Astrocyte (in vitro differentiated cells and primary cell): ENCODE data around the gene RBM46. TPM values are rescaled to one million over a fixed set of nuclear protein-coding genes. Genes with fewer than 3 reads are reported as not detected.
A peak's percentile ranks its signal among the peaks of the same experiment; 100 is the strongest.

Experiments used
- DNase-seq: peaks from one replicate; pipeline ENCODE4 v3.0.0-alpha.2; 2010; ENCODE audit warnings: low read depth
- FAIRE-seq: peaks from 2 replicates; lab custom pipeline; 2011; peaks lifted over from hg19 to GRCh38; lab: Jason Lieb, UNC
- H2AFZ ChIP-seq: 2 replicates; pipeline ENCODE4 v1.6.0; 2012; ENCODE audit warnings: low read depth, low read length, inconsistent platforms
- H3K27ac ChIP-seq: 2 replicates; pipeline ENCODE4 v1.5.1; 2011; ENCODE audit warnings: low read depth, low read length, inconsistent platforms
- H3K27me3 ChIP-seq: 2 replicates; pipeline ENCODE4 v1.6.0; 2011; ENCODE audit warnings: low read length, inconsistent platforms; ENCODE audit not compliant: insufficient read depth
- H3K36me3 ChIP-seq: 2 replicates; pipeline ENCODE4 v1.5.1; 2011; ENCODE audit warnings: low read length, inconsistent platforms; ENCODE audit not compliant: insufficient read depth
- H3K4me1 ChIP-seq: 2 replicates; pipeline ENCODE4 v1.5.1; 2011; ENCODE audit warnings: low read length, inconsistent platforms; ENCODE audit not compliant: insufficient read depth
- H3K4me2 ChIP-seq: 2 replicates; pipeline ENCODE4 v1.6.0; 2012; ENCODE audit warnings: low read length, inconsistent platforms
- H3K4me3 ChIP-seq: 2 replicates; pipeline ENCODE4 v1.5.1; 2011; ENCODE audit warnings: low read depth, mild to moderate bottlenecking, low read length, inconsistent platforms; ENCODE audit not compliant: insufficient read depth
- H3K79me2 ChIP-seq: 2 replicates; pipeline ENCODE4 v1.6.0; 2012; ENCODE audit warnings: mild to moderate bottlenecking, low read length, inconsistent platforms; ENCODE audit not compliant: insufficient read depth
- H3K9ac ChIP-seq: 2 replicates; pipeline ENCODE4 v1.6.0; 2012; ENCODE audit warnings: mild to moderate bottlenecking, low read length, inconsistent platforms
- H3K9me3 ChIP-seq: 2 replicates; pipeline ENCODE4 v1.5.1; 2012; ENCODE audit warnings: low read depth, mild to moderate bottlenecking, low read length, inconsistent platforms; ENCODE audit not compliant: insufficient read depth
- H4K20me1 ChIP-seq: 2 replicates; pipeline ENCODE4 v1.6.0; 2012; ENCODE audit warnings: low read length, inconsistent platforms; ENCODE audit not compliant: insufficient read depth
- H3K27ac Mint-ChIP-seq: one replicate; pipeline ENCODE4 v1.8.0; 2021; ENCODE audit warnings: mild to moderate bottlenecking, mixed read lengths; ENCODE audit not compliant: unreplicated experiment
- H3K27me3 Mint-ChIP-seq: one replicate; pipeline ENCODE4 v1.8.0; 2021; ENCODE audit warnings: low read depth, mixed read lengths; ENCODE audit not compliant: unreplicated experiment
- H3K36me3 Mint-ChIP-seq: one replicate; pipeline ENCODE4 v1.8.0; 2021; ENCODE audit warnings: low read depth, mixed read lengths; ENCODE audit not compliant: unreplicated experiment
- H3K4me1 Mint-ChIP-seq: one replicate; pipeline ENCODE4 v1.8.0; 2021; ENCODE audit warnings: low read depth, mixed read lengths; ENCODE audit not compliant: unreplicated experiment
- H3K4me3 Mint-ChIP-seq: one replicate; pipeline ENCODE4 v1.8.0; 2021; ENCODE audit warnings: mild to moderate bottlenecking, moderate library complexity, mixed read lengths; ENCODE audit not compliant: unreplicated experiment
- H3K9me3 Mint-ChIP-seq: one replicate; pipeline ENCODE4 v1.8.0; 2021; ENCODE audit warnings: mild to moderate bottlenecking, mixed read lengths; ENCODE audit not compliant: unreplicated experiment
- CTCF ChIP-seq: IDR thresholded peaks from 2 replicates; pipeline ENCODE4 v1.5.1; 2011; ENCODE audit warnings: low read depth, mild to moderate bottlenecking, inconsistent platforms, low read length, moderate library complexity; ENCODE audit not compliant: insufficient read depth
- EZH2 ChIP-seq: IDR thresholded peaks from 2 replicates; pipeline ENCODE4 v1.6.1; 2012; ENCODE audit warnings: mild to moderate bottlenecking, low read length, inconsistent platforms; ENCODE audit not compliant: insufficient read depth
- total RNA-seq: library from RNA; stranded (reverse); gene quantifications from 2 replicates; pipeline ENCODE4 v1.2.1, GENCODE V29; 2021

Gene RBM46
- total RNA-seq, 1 donor from 2014 or later: not detected

GRCh38 chr4:154838694-154839093, 57.6 kb downstream of the RBM46 start:
- no peak for FAIRE-seq
- no peaks in the 10 kb centered on the region for H3K27me3 Mint-ChIP-seq
- H3K9me3 Mint-ChIP-seq: peaks cover 6% of the 10 kb centered on the region
- no peaks in the 10 kb centered on the region for H3K27me3 ChIP-seq
- H3K9me3 ChIP-seq: no peaks in the 10 kb centered on the region
- no peaks in the 10 kb centered on the region for H3K36me3 ChIP-seq
- H3K4me1 ChIP-seq: no peaks in the 10 kb centered on the region
- no peak overlapping the region for H3K4me3 Mint-ChIP-seq
- no peaks in the 10 kb centered on the region for H3K36me3 Mint-ChIP-seq
- TF ChIP-seq EZH2 (no peak), CTCF (no peak)
- no peak overlapping the region for H3K27ac ChIP-seq
- no peaks in the 10 kb centered on the region for H3K4me1 Mint-ChIP-seq
- H3K9ac ChIP-seq: no peak overlapping the region
- DNase-seq: no peak
- no peaks in the 10 kb centered on the region for H3K79me2 ChIP-seq
- H3K4me3 ChIP-seq: no peak overlapping the region
- H4K20me1 ChIP-seq: no peaks in the 10 kb centered on the region
- H3K27ac Mint-ChIP-seq: no peak overlapping the region
- H2AFZ ChIP-seq: no peak overlapping the region
- no peak overlapping the region for H3K4me2 ChIP-seq

GRCh38 chr4:154854362-154854761, 73.3 kb downstream of the RBM46 start:
- Histone ChIP-seq H3K4me3 (no peak overlapping the region), H3K27me3 (no peaks in the 10 kb centered on the region), H3K9ac (no peak overlapping the region), H3K79me2 (no peaks in the 10 kb centered on the region), H4K20me1 (no peaks in the 10 kb centered on the region), H3K27ac (no peak overlapping the region), H3K36me3 (no peaks in the 10 kb centered on the region), H3K9me3 (no peaks in the 10 kb centered on the region), H3K4me1 (no peaks in the 10 kb centered on the region), H3K4me2 (no peak overlapping the region), H2AFZ (no peak overlapping the region)
- H3K27ac Mint-ChIP-seq: no peak overlapping the region
- H3K27me3 Mint-ChIP-seq: peaks cover 2% of the 10 kb centered on the region
- FAIRE-seq (no peak), DNase-seq (no peak)
- no peaks in the 10 kb centered on the region for H3K4me1 Mint-ChIP-seq
- H3K36me3 Mint-ChIP-seq: no peaks in the 10 kb centered on the region
- TF ChIP-seq CTCF (peak; percentile 26), EZH2 (no peak)
- H3K4me3 Mint-ChIP-seq: no peak overlapping the region
- H3K9me3 Mint-ChIP-seq: no peaks in the 10 kb centered on the region

- Mint-ChIP-seq H3K27ac (no peak overlapping the region), H3K9me3 (no peaks in the 10 kb centered on the region), H3K4me3 (no peak overlapping the region), H3K4me1 (no peaks in the 10 kb centered on the region), H3K27me3 (peaks cover 2% of the 10 kb centered on the region), H3K36me3 (no peaks in the 10 kb centered on the region)
- Histone ChIP-seq H3K27ac (no peak overlapping the region), H2AFZ (no peak overlapping the region), H3K4me2 (no peak overlapping the region), H3K4me1 (no peaks in the 10 kb centered on the region), H3K36me3 (no peaks in the 10 kb centered on the region), H3K27me3 (no peaks in the 10 kb centered on the region), H4K20me1 (no peaks in the 10 kb centered on the region), H3K79me2 (no peaks in the 10 kb centered on the region), H3K4me3 (no peak overlapping the region), H3K9ac (no peak overlapping the region), H3K9me3 (no peaks in the 10 kb centered on the region)
- FAIRE-seq (no peak), DNase-seq (no peak)
- TF ChIP-seq CTCF: no peak
- no peak for TF ChIP-seq EZH2
Measured at GRCh38 chr4:154858166-154858565, 77.1 kb downstream of the RBM46 start.
